VCaP (cell line): ENCODE results near the gene SF3A1.

ENCODE experiments used
- H3K27ac ChIP-seq: fragments of 450-650 bp; 2 replicates; pipeline ENCODE4 v1.5.1; 2017
- TF ChIP-seq, protein P1 (sequence below): fragments of 450-650 bp; conservative IDR thresholded peaks from 2 replicates; pipeline ENCODE4 v1.5.1; 2017; ENCODE audit warnings: mild to moderate bottlenecking, moderate library complexity

Gene SF3A1

DNA sequence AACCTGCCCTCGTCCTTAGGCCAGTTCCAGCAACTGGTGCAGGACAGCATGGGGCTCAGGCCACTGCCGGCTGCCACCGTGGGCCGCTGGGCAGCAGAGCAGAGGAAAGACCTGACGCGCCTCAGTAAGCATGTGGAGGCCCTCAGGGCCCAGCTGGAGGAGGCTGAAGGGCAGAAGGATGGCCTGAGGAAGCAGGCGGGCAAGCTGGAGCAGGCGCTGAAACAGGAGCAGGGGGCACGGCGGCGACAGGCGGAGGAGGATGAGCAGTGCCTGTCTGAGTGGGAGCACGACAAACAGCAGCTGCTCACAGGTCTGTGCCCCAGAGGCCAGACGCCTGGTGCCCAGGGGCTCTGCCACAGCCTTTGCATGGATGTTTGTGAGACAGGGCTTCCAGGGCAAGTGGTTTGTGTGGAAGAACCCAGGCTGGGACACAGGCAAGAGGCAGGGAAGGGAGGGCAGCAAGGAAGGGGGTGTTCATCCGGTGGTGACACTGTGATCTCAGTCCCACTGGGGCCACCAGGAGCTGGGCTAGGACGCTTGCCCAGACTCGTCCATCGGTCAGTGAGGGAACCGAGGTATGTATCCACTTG is 14.0 kb upstream of the SF3A1 start:
- H3K27ac ChIP-seq = no peak overlapping the region
- TF ChIP-seq, protein P1, sequence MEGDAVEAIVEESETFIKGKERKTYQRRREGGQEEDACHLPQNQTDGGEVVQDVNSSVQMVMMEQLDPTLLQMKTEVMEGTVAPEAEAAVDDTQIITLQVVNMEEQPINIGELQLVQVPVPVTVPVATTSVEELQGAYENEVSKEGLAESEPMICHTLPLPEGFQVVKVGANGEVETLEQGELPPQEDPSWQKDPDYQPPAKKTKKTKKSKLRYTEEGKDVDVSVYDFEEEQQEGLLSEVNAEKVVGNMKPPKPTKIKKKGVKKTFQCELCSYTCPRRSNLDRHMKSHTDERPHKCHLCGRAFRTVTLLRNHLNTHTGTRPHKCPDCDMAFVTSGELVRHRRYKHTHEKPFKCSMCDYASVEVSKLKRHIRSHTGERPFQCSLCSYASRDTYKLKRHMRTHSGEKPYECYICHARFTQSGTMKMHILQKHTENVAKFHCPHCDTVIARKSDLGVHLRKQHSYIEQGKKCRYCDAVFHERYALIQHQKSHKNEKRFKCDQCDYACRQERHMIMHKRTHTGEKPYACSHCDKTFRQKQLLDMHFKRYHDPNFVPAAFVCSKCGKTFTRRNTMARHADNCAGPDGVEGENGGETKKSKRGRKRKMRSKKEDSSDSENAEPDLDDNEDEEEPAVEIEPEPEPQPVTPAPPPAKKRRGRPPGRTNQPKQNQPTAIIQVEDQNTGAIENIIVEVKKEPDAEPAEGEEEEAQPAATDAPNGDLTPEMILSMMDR = no peak

DNA sequence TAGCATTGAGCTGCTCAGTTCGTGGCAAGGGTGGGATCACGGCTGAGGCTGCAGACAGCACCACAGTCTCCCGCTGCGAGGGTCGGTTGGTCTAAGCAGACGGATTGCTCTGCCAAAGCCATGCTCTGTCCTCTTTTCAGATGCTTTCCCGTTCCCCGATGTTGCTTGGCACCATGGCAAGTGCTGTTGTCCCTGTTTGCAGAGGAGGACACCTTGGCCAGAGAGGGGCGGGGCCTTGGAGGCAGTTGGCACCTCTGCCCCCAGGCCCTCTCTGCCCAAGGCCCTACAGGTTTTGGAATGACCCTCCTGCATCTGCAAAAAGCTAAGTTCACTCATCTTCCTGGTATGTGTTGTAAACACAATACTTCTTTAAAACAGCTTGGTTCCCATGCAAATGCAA is 11.7 kb upstream of the SF3A1 start:
- H3K27ac ChIP-seq = no peak overlapping the region
- TF ChIP-seq, protein P1 = no peak

DNA sequence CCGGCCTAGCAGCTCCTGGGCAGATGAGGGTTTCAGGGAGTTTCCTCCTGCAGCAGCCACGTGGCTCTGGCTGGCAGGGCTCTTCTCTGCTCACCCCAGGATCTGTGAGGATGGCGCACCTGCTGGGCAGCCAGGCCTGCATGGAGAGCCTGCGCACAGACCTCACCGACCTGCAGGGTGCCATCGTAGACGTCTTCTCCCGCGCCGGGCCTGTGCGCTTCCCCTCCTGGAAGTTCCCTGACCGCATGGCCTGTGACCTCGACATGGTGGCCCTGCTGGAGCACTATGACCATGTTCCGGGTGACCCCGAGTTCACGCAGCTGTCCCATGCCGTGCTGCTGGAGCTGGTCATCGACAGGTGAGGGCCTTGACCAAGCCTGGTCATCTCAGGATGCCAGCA is 9.2 kb upstream of the SF3A1 start:
- TF ChIP-seq, protein P1 = no peak

DNA sequence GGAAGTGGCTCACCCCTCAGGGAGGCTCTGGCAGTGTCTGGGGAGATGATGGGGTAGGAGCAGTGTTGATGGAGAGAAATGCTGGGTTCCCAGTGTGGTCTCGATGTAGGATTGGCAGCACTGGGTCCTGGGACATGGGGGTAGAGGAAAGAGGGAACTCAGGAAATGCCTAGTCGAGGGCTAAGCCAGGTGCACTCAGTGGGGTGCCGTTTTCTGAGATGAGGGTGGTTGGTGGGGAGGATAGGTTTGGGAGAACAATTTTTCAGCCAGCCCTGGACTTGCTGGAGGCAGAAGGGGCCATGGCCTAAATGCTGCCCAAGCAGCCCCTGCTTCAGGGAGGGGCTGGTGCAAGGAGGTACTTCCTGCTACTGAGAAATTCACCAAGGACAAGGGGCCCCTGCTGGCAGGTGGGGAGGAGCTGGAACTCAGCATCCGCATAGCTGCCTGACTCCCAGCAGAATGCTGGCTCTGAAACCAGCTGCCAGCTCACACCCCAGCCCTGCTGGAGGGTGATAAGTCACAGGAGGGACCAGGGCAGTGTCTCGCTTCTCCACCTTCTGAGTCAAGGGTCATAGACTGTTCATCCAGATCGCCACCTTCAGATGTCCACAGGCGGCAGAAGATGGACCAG is 6.1 kb upstream of the SF3A1 start:
- H3K27ac ChIP-seq = no peak overlapping the region
- TF ChIP-seq, protein P1 = no peak

More for the DNA sequence above, 9.2 kb upstream of the SF3A1 start:
- no peak overlapping the region for H3K27ac ChIP-seq

DNA sequence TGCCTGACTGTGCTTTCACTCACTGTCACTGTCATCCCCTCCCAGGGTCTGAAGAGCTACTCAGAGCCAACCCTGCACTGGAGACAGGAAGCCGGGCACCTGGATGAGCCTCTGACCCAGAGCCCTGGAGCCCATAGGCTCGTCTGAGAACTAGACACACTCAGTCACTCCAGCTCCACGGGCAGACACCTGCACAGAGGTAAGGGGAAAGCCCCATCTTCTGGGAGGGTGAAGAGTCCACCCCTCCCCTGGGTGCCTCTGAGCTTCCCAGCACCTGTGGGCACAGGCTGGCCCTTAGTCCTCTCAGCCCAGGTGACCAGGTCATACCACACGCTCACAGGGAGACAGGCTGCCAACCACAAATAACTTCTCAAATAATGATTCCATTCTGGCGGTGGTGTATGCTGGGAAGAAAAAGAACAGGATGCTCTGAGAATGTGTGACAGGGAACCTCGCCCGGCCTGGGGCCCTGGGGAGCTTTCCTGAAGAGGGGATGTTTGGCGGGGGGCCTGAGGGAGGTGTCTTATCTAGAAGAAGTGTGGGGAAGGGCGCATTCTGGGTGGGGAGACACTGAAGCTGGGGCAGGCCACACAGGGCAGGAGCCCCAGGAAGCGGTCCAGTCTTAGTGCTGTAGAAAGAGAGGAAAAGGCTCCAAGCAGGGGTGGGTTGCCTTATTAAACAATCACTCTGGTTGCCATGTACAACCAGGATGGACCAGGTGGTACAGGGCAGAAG is 5.4 kb upstream of the SF3A1 start:
- H3K27ac ChIP-seq = no peak overlapping the region
- TF ChIP-seq, protein P1 = no peak

DNA sequence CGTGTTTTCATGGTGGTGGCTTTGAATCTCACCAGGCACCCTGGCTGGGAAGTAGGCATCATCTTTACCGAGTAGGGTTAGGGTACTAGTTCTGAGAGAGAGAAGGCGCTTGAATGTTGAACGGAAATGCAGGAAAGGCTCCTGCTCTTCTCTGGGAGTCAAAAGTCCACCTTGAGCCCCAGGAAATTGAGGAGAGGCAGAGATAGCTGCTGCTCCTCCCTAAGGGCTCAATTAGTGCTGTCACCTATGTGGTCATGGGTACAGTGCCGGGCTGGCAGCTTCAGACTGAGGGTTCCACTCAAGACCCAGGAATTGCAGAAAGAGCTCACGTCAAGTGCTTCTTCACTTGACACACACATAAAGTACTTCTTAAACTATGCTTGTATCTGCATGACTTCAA is 1.8 kb upstream of the SF3A1 start:
- H3K27ac ChIP-seq = no peak overlapping the region
- TF ChIP-seq, protein P1 = no peak

DNA sequence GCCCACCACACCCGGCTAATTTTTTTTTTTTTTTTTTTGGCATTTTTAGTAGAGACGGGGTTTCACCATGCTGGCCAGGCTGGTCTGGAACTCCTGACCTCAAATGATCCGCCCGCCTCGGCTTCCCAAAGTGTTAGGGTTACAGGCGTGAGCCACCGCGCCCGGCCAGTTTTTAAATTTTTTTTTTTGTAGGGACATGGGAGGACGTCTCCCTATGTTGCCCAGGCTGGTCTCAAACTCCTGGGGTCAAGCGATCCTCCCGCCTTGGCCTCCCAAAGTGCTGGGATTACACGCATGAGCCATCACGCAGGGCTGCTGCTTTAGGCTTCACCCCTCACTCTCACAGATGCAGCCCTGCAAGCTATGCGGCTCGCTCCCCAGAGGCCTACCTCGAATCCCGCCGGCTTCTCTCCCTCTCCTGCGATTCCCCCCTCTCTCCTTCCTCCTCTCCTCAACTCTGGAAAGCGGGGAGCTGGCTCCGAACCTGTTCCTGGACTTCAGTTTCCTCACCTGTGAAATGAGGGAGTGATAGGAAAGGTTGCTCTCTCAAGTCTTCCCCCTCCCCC is 1.0 kb upstream of the SF3A1 start:
- H3K27ac ChIP-seq = peak overlapping the region; percentile 92; the same call in 1 of the 2 replicates
- TF ChIP-seq, protein P1 = no peak
